HepG2 (cell line): ENCODE measurements around the gene PHLDB1. TPM values are rescaled to one million over a fixed set of nuclear protein-coding genes. Genes with fewer than 3 reads are reported as not detected.

ENCODE experiments used
- ATAC-seq: fragments of 200-7000 bp; cut with Tn5 transposase; 3 replicates; pipeline ENCODE4 v1.9.1; 2020; ENCODE audit warnings: mild to moderate bottlenecking, moderate library complexity
- BruUV-seq: library from RNA; stranded (reverse); fragments of 400-500 nt; replicated peaks from 2 replicates; lab custom pipeline; 2021; lab: Mats Ljungman, UMichigan
- CTCF ChIA-PET: fragments of 300-600 bp; formaldehyde crosslinking; extraction: SDS; loops from one replicate; lab custom pipeline; 2021; ENCODE audit warnings: low total read pairs, inconsistent platforms, low intra/inter-chr PET ratio; lab: Yijun Ruan, JAX
- POLR2A ChIA-PET: fragments of 350-600 bp; sonication (Branson Sonifier 250); formaldehyde crosslinking; loops from one replicate; lab custom pipeline; 2020; ENCODE audit warnings: antibody characterized with exemption, inconsistent platforms; lab: Yijun Ruan, JAX
- DNase-seq: peaks from one replicate; pipeline ENCODE4 v3.0.0-alpha.2; 2015; ENCODE audit warnings: low spot score
- FAIRE-seq: peaks from 3 replicates; lab custom pipeline; 2011; peaks lifted over from hg19 to GRCh38; lab: Jason Lieb, UNC
- H2AFZ ChIP-seq: one replicate; pipeline ENCODE4 v1.6.1; 2011; ENCODE audit warnings: low read length, inconsistent platforms
- H3K27ac ChIP-seq: fragments of 300-600 bp; 3 replicates; pipeline ENCODE4 v1.8.0; 2011; ENCODE audit warnings: mixed run types, mild to moderate bottlenecking, mixed read lengths, low read length, inconsistent platforms; ENCODE audit not compliant: insufficient read depth; ENCODE audit errors: extremely low read length
- H3K27me3 ChIP-seq, 2 experiments: fragments of 200-600 bp in 1 of 2; 2 replicates in 1 of 2; 3 replicates in 1 of 2; pipeline versions ENCODE4 v1.6.0 to v1.8.0; 2011; ENCODE audit warnings: low read length in 2 of 2, mild to moderate bottlenecking in 2 of 2, moderate library complexity in 2 of 2, inconsistent platforms in 1 of 2; ENCODE audit not compliant: insufficient read depth in 2 of 2, control insufficient read depth in 1 of 2
- H3K36me3 ChIP-seq, 2 experiments: fragments of 200-600 bp in 1 of 2; replicated peaks in 1 of 2; 2 replicates in 1 of 2; 3 replicates in 1 of 2; pipeline versions ENCODE4 v1.5.1 to v1.8.0; 2011; ENCODE audit warnings: low read length in 2 of 2, inconsistent platforms in 1 of 2; ENCODE audit not compliant: insufficient read depth in 2 of 2, control insufficient read depth in 1 of 2
- H3K4me1 ChIP-seq: 2 replicates; pipeline ENCODE4 v1.5.1; 2012; ENCODE audit warnings: low read length, inconsistent platforms; ENCODE audit not compliant: insufficient read depth
- H3K4me2 ChIP-seq: 2 replicates; pipeline ENCODE4 v1.6.0; 2011; ENCODE audit warnings: low read depth, low read length, inconsistent platforms
- H3K4me3 ChIP-seq, 3 experiments: fragments of 200-600 bp in 1 of 3; sonication (generic), shearing (Covaris generic) in 1 of 3; replicated peaks in 1 of 3; 2 replicates each; pipeline ENCODE4 v1.5.1; 2011 to 2016; ENCODE audit warnings: low read length in 3 of 3, inconsistent platforms in 2 of 3, low read depth in 2 of 3, mild to moderate bottlenecking in 2 of 3, control low read depth in 1 of 3, mixed read lengths in 1 of 3; ENCODE audit not compliant: insufficient read depth in 1 of 3
- H3K79me2 ChIP-seq: one replicate; pipeline ENCODE4 v1.6.1; 2011; ENCODE audit warnings: low read length, inconsistent platforms; ENCODE audit not compliant: insufficient read depth
- H3K9ac ChIP-seq: 2 replicates; pipeline ENCODE4 v1.6.0; 2011; ENCODE audit warnings: mild to moderate bottlenecking, low read depth, low read length, inconsistent platforms; ENCODE audit not compliant: insufficient read depth
- H3K9me3 ChIP-seq: 2 replicates; pipeline ENCODE4 v1.5.1; 2012; ENCODE audit warnings: mild to moderate bottlenecking, low read length
- H4K20me1 ChIP-seq: 2 replicates; pipeline ENCODE4 v1.6.0; 2011; ENCODE audit warnings: inconsistent platforms, mild to moderate bottlenecking, low read length, moderate library complexity; ENCODE audit not compliant: insufficient read depth
- GLMP ChIP-seq: sonication (generic); formaldehyde crosslinking; IDR thresholded peaks from 2 replicates; pipeline ENCODE4 v1.9.0; 2021; ENCODE audit warnings: missing genetic modification reagents, mild to moderate bottlenecking, borderline replicate concordance
- HNRNPL ChIP-seq: fragments of 200-400 bp; formaldehyde crosslinking; IDR thresholded peaks from 2 replicates; pipeline ENCODE4 v1.6.1; 2017; ENCODE audit warnings: mild to moderate bottlenecking, low read depth, low read length
- ZBTB46 ChIP-seq: sonication (generic); formaldehyde crosslinking; IDR thresholded peaks from 2 replicates; pipeline ENCODE4 v1.4.0; 2020; ENCODE audit warnings: mild to moderate bottlenecking, missing genetic modification reagents, borderline replicate concordance
- ZBTB8A ChIP-seq: sonication (generic); formaldehyde crosslinking; IDR thresholded peaks from 2 replicates; pipeline ENCODE4 v1.4.0; 2020; ENCODE audit warnings: mild to moderate bottlenecking, low read depth, missing genetic modification reagents, borderline replicate concordance
- ZNF773 ChIP-seq: sonication (generic); formaldehyde crosslinking; IDR thresholded peaks from 2 replicates; pipeline ENCODE4 v1.4.0; 2020; ENCODE audit warnings: missing genetic modification reagents, borderline replicate concordance
- ZSCAN30 ChIP-seq: sonication (generic); formaldehyde crosslinking; IDR thresholded peaks from 2 replicates; pipeline ENCODE4 v1.5.0; 2020; ENCODE audit warnings: mild to moderate bottlenecking, missing genetic modification reagents
- WGBS: methylation state at CpG from one replicate; pipeline ENCODE4 v1.1.6; 2017; ENCODE audit warnings: low lambda C conversion rate; 5-methylcytosine and 5-hydroxymethylcytosine counted together
- in situ Hi-C: cut with HindIII; loops from 2 replicates; pipeline ENCODE4 v1.10.0; 2017; ENCODE audit warnings: low pct_unique_long_range_greater_than_20kb; ENCODE audit not compliant: extremely low pct_ligation_motif_present
- intact Hi-C: fragments of 100-400 bp; cut with micrococcal nuclease; formaldehyde crosslinking; loops from one replicate; pipeline ENCODE4 v1.10.0; 2022; ENCODE audit not compliant: unreplicated experiment
- polyA plus RNA-seq, 8 experiments: library from polyadenylated mRNA; depleted of rRNA in 3 of 8; stranded (reverse) in 7 of 8; unstranded in 1 of 8; fragments of >200 nt; fragmentation: Illumina TruSeq in 4 of 8; extraction: Trizol in 4 of 8; gene quantifications; 2 replicates each; pipeline versions ENCODE4 v1.2.1 to v1.2.3, GENCODE V29; 2011 to 2016; ENCODE audit warnings: low read depth in 4 of 8, missing spikeins in 1 of 8, mixed read lengths in 1 of 8; ENCODE audit not compliant: insufficient read depth in 1 of 8
- total RNA-seq, 5 experiments: library from RNA; depleted of rRNA; stranded (reverse); fragments of >200 nt; fragmentation: Illumina TruSeq; extraction: Trizol; gene quantifications; 2 replicates each; pipeline ENCODE4 v1.2.3, GENCODE V29; 2016; ENCODE audit warnings: low read depth in 1 of 5

Gene PHLDB1
- total and polyA plus RNA-seq, 2 of the 13 experiments (the other 11 are each of a cell fraction or from before 2014, with no cell fraction given), result 13.8 to 14.2 TPM

GRCh38 chr11:118661425-118662301 is 54.2 kb downstream of the PHLDB1 start:
- no peak for ATAC-seq
- peaks cover 35% of the 10 kb centered on the region for H3K4me1 ChIP-seq
- WGBS, result 67% methylated on average over 10 of the region's 19 CpGs
- in situ Hi-C loops (no loop called here), intact Hi-C loops (loop anchor here (1.0 kb wide), 1 partner anchor 12 kb away; no protein-coding TSS in a partner anchor)
- H3K36me3 ChIP-seq, result no peaks in the 10 kb centered on the region; a peak in 2 of 5 replicates
- H2AFZ ChIP-seq, result no peak overlapping the region
- H3K4me2 ChIP-seq, result no peak overlapping the region; the same call in 1 of the 2 replicates
- no peak for DNase-seq
- no TSS peak for BruUV-seq
- ChIA-PET CTCF (interaction anchor here (3.6 kb wide), 1 partner anchor 29 kb away, joined by 49 read pairs; no protein-coding TSS in a partner anchor), POLR2A (interaction anchor here (0.6 to 3.2 kb wide), 4 partner anchors 12 to 28 kb away, joined by 3 to 15 read pairs (median 6); partner anchors contain the start of gene TREH)
- H3K9ac ChIP-seq, result no peak overlapping the region
- H3K9me3 ChIP-seq, result no peaks in the 10 kb centered on the region
- FAIRE-seq, result no peak
- H3K4me3 ChIP-seq, result no peak overlapping the region
- no peaks in the 10 kb centered on the region for H4K20me1 ChIP-seq
- no peak overlapping the region for H3K27ac ChIP-seq
- H3K27me3 ChIP-seq, result no peaks in the 10 kb centered on the region
- TF ChIP-seq HNRNPL (peak; percentile 75), ZSCAN30 (CRISPR knock-in tag) (no peak), GLMP (CRISPR knock-in tag) (no peak), ZBTB8A (CRISPR knock-in tag) (no peak), ZBTB46 (CRISPR knock-in tag) (no peak), ZNF773 (CRISPR knock-in tag) (no peak)
- TF ChIP-seq, all 625 proteins: peak for 1
- no peaks in the 10 kb centered on the region for H3K79me2 ChIP-seq
